T-helper 2 cell treated with Interferon-gamma antibody and Interleukin-4, amounts not matched to agents 5 μg/mL and 100 μg/mL, for 36 hours (primary cell): ENCODE results near the gene MARS2.

Experiments used
- DNase-seq: peaks from one replicate; pipeline ENCODE4 v3.0.0; 2021; ENCODE audit warnings: low spot score
- H3K27ac Mint-ChIP-seq: one replicate; pipeline ENCODE4 v1.8.0; 2021; ENCODE audit warnings: mild to moderate bottlenecking, mixed read lengths
- H3K27me3 Mint-ChIP-seq: one replicate; pipeline ENCODE4 v1.8.0; 2021; ENCODE audit warnings: low read depth, mixed read lengths
- H3K36me3 Mint-ChIP-seq: one replicate; pipeline ENCODE4 v1.8.0; 2021; ENCODE audit warnings: low read depth, mixed read lengths
- H3K4me1 Mint-ChIP-seq: one replicate; pipeline ENCODE4 v1.8.0; 2021; ENCODE audit warnings: low read depth, mixed read lengths
- H3K4me3 Mint-ChIP-seq: one replicate; pipeline ENCODE4 v1.8.0; 2022; ENCODE audit warnings: mild to moderate bottlenecking, moderate library complexity, mixed read lengths
- H3K9me3 Mint-ChIP-seq: one replicate; pipeline ENCODE4 v1.8.0; 2021; ENCODE audit warnings: mixed read lengths

Gene MARS2

GRCh38 chr2:197705121-197705911 is at the start of gene MARS2:
Gene MARS2 (plus strand): TSS chr2:197705369. CDS start chr2:197705406, 37 bp downstream.
- H3K4me1 Mint-ChIP-seq = peaks cover 40% of the 10 kb centered on the region
- H3K36me3 Mint-ChIP-seq = peaks cover 17% of the 10 kb centered on the region
- H3K27ac Mint-ChIP-seq = peak within 1 kb of the TSS; percentile 84
- H3K27me3 Mint-ChIP-seq = peaks cover 2% of the 10 kb centered on the region
- peak within 1 kb of the TSS; percentile 93 for H3K4me3 Mint-ChIP-seq
- peak; percentile 94 for DNase-seq
- H3K9me3 Mint-ChIP-seq = peaks cover 6% of the 10 kb centered on the region

- no peak for DNase-seq
- Mint-ChIP-seq H3K9me3 (no peaks in the 10 kb centered on the region), H3K4me3 (no peak overlapping the region), H3K27me3 (no peaks in the 10 kb centered on the region), H3K27ac (no peak overlapping the region), H3K4me1 (peaks cover 7% of the 10 kb centered on the region), H3K36me3 (no peaks in the 10 kb centered on the region)
These were observed 47.6 kb upstream of the MARS2 start for GRCh38 chr2:197657562-197657961.

GRCh38 chr2:197661626-197662025 is 43.5 kb upstream of the MARS2 start:
- peaks cover 12% of the 10 kb centered on the region for H3K9me3 Mint-ChIP-seq
- H3K27ac Mint-ChIP-seq = no peak overlapping the region
- H3K4me1 Mint-ChIP-seq = peaks cover 7% of the 10 kb centered on the region
- DNase-seq = no peak
- no peaks in the 10 kb centered on the region for H3K36me3 Mint-ChIP-seq
- peaks cover 4% of the 10 kb centered on the region for H3K27me3 Mint-ChIP-seq
- H3K4me3 Mint-ChIP-seq = no peak overlapping the region

GRCh38 chr2:197666277-197666676 is 38.9 kb upstream of the MARS2 start:
- H3K4me1 Mint-ChIP-seq = peaks cover 11% of the 10 kb centered on the region
- no peak for DNase-seq
- H3K36me3 Mint-ChIP-seq = no peaks in the 10 kb centered on the region
- H3K9me3 Mint-ChIP-seq = peaks cover 19% of the 10 kb centered on the region
- no peak overlapping the region for H3K27ac Mint-ChIP-seq
- no peak overlapping the region for H3K4me3 Mint-ChIP-seq
- peaks cover 13% of the 10 kb centered on the region for H3K27me3 Mint-ChIP-seq

GRCh38 chr2:197668296-197668695 is 36.9 kb upstream of the MARS2 start:
- H3K36me3 Mint-ChIP-seq = no peaks in the 10 kb centered on the region
- H3K27me3 Mint-ChIP-seq = peaks cover 22% of the 10 kb centered on the region
- H3K9me3 Mint-ChIP-seq = peaks cover 19% of the 10 kb centered on the region
- no peak for DNase-seq
- H3K4me1 Mint-ChIP-seq = peaks cover 4% of the 10 kb centered on the region
- no peak overlapping the region for H3K27ac Mint-ChIP-seq
- H3K4me3 Mint-ChIP-seq = no peak overlapping the region

- DNase-seq = no peak
- H3K27me3 Mint-ChIP-seq = peaks cover 22% of the 10 kb centered on the region
- no peak overlapping the region for H3K27ac Mint-ChIP-seq
- H3K4me1 Mint-ChIP-seq = peaks cover 4% of the 10 kb centered on the region
- no peaks in the 10 kb centered on the region for H3K36me3 Mint-ChIP-seq
- H3K4me3 Mint-ChIP-seq = no peak overlapping the region
- peaks cover 19% of the 10 kb centered on the region for H3K9me3 Mint-ChIP-seq
These were observed 36.1 kb upstream of the MARS2 start for GRCh38 chr2:197669077-197669476.

GRCh38 chr2:197672371-197672893 is 32.7 kb upstream of the MARS2 start:
- Mint-ChIP-seq H3K27me3 (peaks cover 30% of the 10 kb centered on the region), H3K4me3 (no peak overlapping the region), H3K27ac (no peak overlapping the region), H3K4me1 (peaks cover 4% of the 10 kb centered on the region), H3K9me3 (peaks cover 2% of the 10 kb centered on the region), H3K36me3 (no peaks in the 10 kb centered on the region)
- no peak for DNase-seq

- Mint-ChIP-seq H3K36me3 (no peaks in the 10 kb centered on the region), H3K27me3 (peaks cover 31% of the 10 kb centered on the region), H3K9me3 (no peaks in the 10 kb centered on the region), H3K4me3 (no peak overlapping the region), H3K4me1 (peaks cover 4% of the 10 kb centered on the region), H3K27ac (no peak overlapping the region)
- no peak for DNase-seq
These were observed 32.1 kb upstream of the MARS2 start for GRCh38 chr2:197673106-197673505.

GRCh38 chr2:197673606-197674005 is 31.6 kb upstream of the MARS2 start:
- no peaks in the 10 kb centered on the region for H3K9me3 Mint-ChIP-seq
- no peaks in the 10 kb centered on the region for H3K36me3 Mint-ChIP-seq
- H3K4me1 Mint-ChIP-seq = peaks cover 4% of the 10 kb centered on the region
- H3K4me3 Mint-ChIP-seq = no peak overlapping the region
- no peak for DNase-seq
- H3K27me3 Mint-ChIP-seq = peaks cover 33% of the 10 kb centered on the region
- no peak overlapping the region for H3K27ac Mint-ChIP-seq

GRCh38 chr2:197674060-197674459 is 31.1 kb upstream of the MARS2 start:
- H3K4me3 Mint-ChIP-seq = no peak overlapping the region
- no peak for DNase-seq
- H3K9me3 Mint-ChIP-seq = no peaks in the 10 kb centered on the region
- no peak overlapping the region for H3K27ac Mint-ChIP-seq
- H3K27me3 Mint-ChIP-seq = peaks cover 33% of the 10 kb centered on the region
- no peaks in the 10 kb centered on the region for H3K36me3 Mint-ChIP-seq
- peaks cover 2% of the 10 kb centered on the region for H3K4me1 Mint-ChIP-seq

GRCh38 chr2:197674591-197674990 is 30.6 kb upstream of the MARS2 start:
- Mint-ChIP-seq H3K4me3 (no peak overlapping the region), H3K36me3 (no peaks in the 10 kb centered on the region), H3K27ac (no peak overlapping the region), H3K27me3 (peaks cover 33% of the 10 kb centered on the region), H3K4me1 (no peaks in the 10 kb centered on the region), H3K9me3 (no peaks in the 10 kb centered on the region)
- no peak for DNase-seq

- Mint-ChIP-seq H3K27me3 (peaks cover 31% of the 10 kb centered on the region), H3K36me3 (no peaks in the 10 kb centered on the region), H3K27ac (no peak within 1 kb of the TSS), H3K4me1 (no peaks in the 10 kb centered on the region), H3K9me3 (no peaks in the 10 kb centered on the region), H3K4me3 (no peak within 1 kb of the TSS)
- no peak for DNase-seq
These were observed 29.9 kb upstream of the MARS2 start, which contains the start of gene RFTN2 for GRCh38 chr2:197675246-197675645. Gene RFTN2 (minus strand): TSS chr2:197675587. CDS start chr2:197675458, 129 bp downstream.

GRCh38 chr2:197675711-197676188 is 29.4 kb upstream of the MARS2 start:
- peaks cover 29% of the 10 kb centered on the region for H3K27me3 Mint-ChIP-seq

GRCh38 chr2:197677056-197677455 is 28.1 kb upstream of the MARS2 start:
- Mint-ChIP-seq H3K4me3 (no peak overlapping the region), H3K27me3 (peaks cover 22% of the 10 kb centered on the region), H3K27ac (no peak overlapping the region), H3K36me3 (no peaks in the 10 kb centered on the region), H3K9me3 (no peaks in the 10 kb centered on the region), H3K4me1 (no peaks in the 10 kb centered on the region)
- no peak for DNase-seq

More at GRCh38 chr2:197675711-197676188, 29.4 kb upstream of the MARS2 start:
- Mint-ChIP-seq H3K4me1 (no peaks in the 10 kb centered on the region), H3K36me3 (no peaks in the 10 kb centered on the region), H3K4me3 (no peak overlapping the region), H3K9me3 (no peaks in the 10 kb centered on the region), H3K27ac (no peak overlapping the region)
- no peak for DNase-seq
